Loucy (cell line): ENCODE data around the gene CLCNKB.
A peak's percentile ranks its signal among the peaks of the same experiment; 100 is the strongest.

Source experiments
- H2AFZ ChIP-seq: fragments of 200-600 bp; sonication (generic); 2 replicates; pipeline ENCODE4 v1.6.0; 2016; ENCODE audit warnings: antibody characterized with exemption, mild to moderate bottlenecking, low read length, moderate library complexity
- H3F3A ChIP-seq: fragments of 200-600 bp; 2 replicates; pipeline ENCODE4 v1.6.0; 2016; ENCODE audit warnings: antibody characterized with exemption, low read depth, mild to moderate bottlenecking
- H3K27me3 ChIP-seq: fragments of 200-600 bp; sonication (generic); 2 replicates; pipeline ENCODE4 v1.6.1; 2014; ENCODE audit warnings: low read length, mild to moderate bottlenecking; ENCODE audit not compliant: insufficient read depth, poor library complexity, severe bottlenecking
- H3K36me3 ChIP-seq: fragments of 200-600 bp; sonication (generic); 2 replicates; pipeline ENCODE4 v1.6.1; 2016; ENCODE audit warnings: low read length; ENCODE audit not compliant: insufficient read depth
- H3K4me1 ChIP-seq: fragments of 200-600 bp; sonication (generic); 2 replicates; pipeline ENCODE4 v1.5.1; 2014; ENCODE audit warnings: low read length, mild to moderate bottlenecking; ENCODE audit not compliant: insufficient read depth, poor library complexity, severe bottlenecking
- H3K4me2 ChIP-seq: fragments of 200-600 bp; sonication (generic); 2 replicates; pipeline ENCODE4 v1.6.0; 2014; ENCODE audit warnings: antibody characterized with exemption, low read length, low read depth, mild to moderate bottlenecking; ENCODE audit not compliant: poor library complexity, severe bottlenecking
- H3K4me3 ChIP-seq: fragments of 200-600 bp; sonication (generic); 2 replicates; pipeline ENCODE4 v1.5.1; 2014; ENCODE audit warnings: low read length, mild to moderate bottlenecking, mixed read lengths; ENCODE audit not compliant: poor library complexity, severe bottlenecking
- H3K79me2 ChIP-seq: fragments of 200-600 bp; sonication (generic); 2 replicates; pipeline ENCODE4 v1.6.1; 2014; ENCODE audit warnings: low read length; ENCODE audit not compliant: insufficient read depth
- H3K9ac ChIP-seq: fragments of 200-600 bp; sonication (generic); 2 replicates; pipeline ENCODE4 v1.6.0; 2014; ENCODE audit warnings: mild to moderate bottlenecking, low read depth, low read length, moderate library complexity; ENCODE audit not compliant: poor library complexity, severe bottlenecking
- H3K9me2 ChIP-seq: fragments of 200-600 bp; sonication (generic); replicated peaks from 2 replicates; pipeline ENCODE4 v1.6.1; 2016; ENCODE audit warnings: low read depth, low read length, mixed read lengths
- H3K9me3 ChIP-seq: fragments of 200-600 bp; sonication (generic); 2 replicates; pipeline ENCODE4 v1.6.1; 2014; ENCODE audit warnings: mild to moderate bottlenecking, antibody characterized with exemption, low read length, low read depth; ENCODE audit not compliant: insufficient read depth
- H4K20me1 ChIP-seq: fragments of 200-600 bp; sonication (generic); 2 replicates; pipeline ENCODE4 v1.6.0; 2014; ENCODE audit warnings: antibody characterized with exemption, low read length, mild to moderate bottlenecking; ENCODE audit not compliant: insufficient read depth, poor library complexity, severe bottlenecking
- EZH2phosphoT487 ChIP-seq: fragments of 200-600 bp; IDR thresholded peaks from 2 replicates; pipeline ENCODE4 v1.6.1; 2018; ENCODE audit warnings: antibody characterized with exemption, mild to moderate bottlenecking, moderate library complexity, borderline replicate concordance
- TF ChIP-seq, protein P1 (sequence below): fragments of 200-600 bp; sonication (generic); conservative IDR thresholded peaks from 2 replicates; pipeline ENCODE4 v1.5.1; 2014; ENCODE audit warnings: mild to moderate bottlenecking, antibody characterized with exemption, low read length

The CLCNKB gene

DNA sequence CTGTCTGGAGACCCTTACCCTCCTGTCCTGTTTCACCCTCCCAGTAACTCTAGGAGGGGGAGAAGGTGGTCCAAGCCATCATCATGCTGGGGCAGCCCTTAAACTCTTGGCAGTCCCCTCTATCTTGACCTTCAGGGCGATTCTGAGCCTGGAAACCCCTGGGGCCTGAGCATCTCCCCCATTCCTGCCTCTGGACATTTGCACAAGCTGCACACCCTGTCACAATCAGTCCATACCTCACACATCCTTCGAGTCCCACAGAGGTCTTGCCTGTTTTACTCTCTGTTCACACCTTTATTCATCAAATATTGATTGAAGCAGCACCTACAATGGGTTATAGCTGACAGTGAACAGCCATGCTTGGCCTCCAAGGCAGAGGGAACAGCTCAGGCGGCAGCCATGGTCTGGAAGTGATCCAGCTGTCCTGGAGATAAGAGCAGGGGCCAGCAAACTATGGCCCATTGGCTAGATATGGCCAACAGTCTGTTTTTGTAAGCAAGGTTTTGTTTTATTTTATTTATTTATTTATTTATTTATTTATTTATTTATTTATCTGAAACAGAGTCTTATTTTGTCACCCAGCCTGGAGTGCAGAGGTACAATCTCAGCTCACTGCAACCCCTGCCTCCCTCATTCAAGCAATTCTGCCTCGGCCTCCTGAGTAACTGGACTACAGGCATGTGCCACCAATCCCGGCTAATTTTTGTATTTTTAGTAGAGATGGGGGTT lies 37.0 kb downstream of the CLCNKB start:
- Histone ChIP-seq H2AFZ (no peak overlapping the region), H4K20me1 (no peaks in the 10 kb centered on the region), H3K4me2 (no peak overlapping the region), H3K4me3 (no peak overlapping the region), H3K79me2 (no peaks in the 10 kb centered on the region), H3K27me3 (no peaks in the 10 kb centered on the region), H3K9me2 (no peaks in the 10 kb centered on the region), H3K9ac (no peak overlapping the region), H3K4me1 (peaks cover 5% of the 10 kb centered on the region), H3F3A (no peaks in the 10 kb centered on the region), H3K36me3 (no peaks in the 10 kb centered on the region), H3K9me3 (no peaks in the 10 kb centered on the region)
- no peak for TF ChIP-seq EZH2phosphoT487
- TF ChIP-seq, protein P1, sequence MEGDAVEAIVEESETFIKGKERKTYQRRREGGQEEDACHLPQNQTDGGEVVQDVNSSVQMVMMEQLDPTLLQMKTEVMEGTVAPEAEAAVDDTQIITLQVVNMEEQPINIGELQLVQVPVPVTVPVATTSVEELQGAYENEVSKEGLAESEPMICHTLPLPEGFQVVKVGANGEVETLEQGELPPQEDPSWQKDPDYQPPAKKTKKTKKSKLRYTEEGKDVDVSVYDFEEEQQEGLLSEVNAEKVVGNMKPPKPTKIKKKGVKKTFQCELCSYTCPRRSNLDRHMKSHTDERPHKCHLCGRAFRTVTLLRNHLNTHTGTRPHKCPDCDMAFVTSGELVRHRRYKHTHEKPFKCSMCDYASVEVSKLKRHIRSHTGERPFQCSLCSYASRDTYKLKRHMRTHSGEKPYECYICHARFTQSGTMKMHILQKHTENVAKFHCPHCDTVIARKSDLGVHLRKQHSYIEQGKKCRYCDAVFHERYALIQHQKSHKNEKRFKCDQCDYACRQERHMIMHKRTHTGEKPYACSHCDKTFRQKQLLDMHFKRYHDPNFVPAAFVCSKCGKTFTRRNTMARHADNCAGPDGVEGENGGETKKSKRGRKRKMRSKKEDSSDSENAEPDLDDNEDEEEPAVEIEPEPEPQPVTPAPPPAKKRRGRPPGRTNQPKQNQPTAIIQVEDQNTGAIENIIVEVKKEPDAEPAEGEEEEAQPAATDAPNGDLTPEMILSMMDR, result no peak

GRCh38 chr1:16081636-16082035 lies 38.1 kb downstream of the CLCNKB start:
- H3K27me3 ChIP-seq, result no peaks in the 10 kb centered on the region
- H3K79me2 ChIP-seq, result no peaks in the 10 kb centered on the region
- H3K4me3 ChIP-seq, result no peak overlapping the region
- H3K4me1 ChIP-seq, result peaks cover 5% of the 10 kb centered on the region
- no peak overlapping the region for H2AFZ ChIP-seq
- H3K9me2 ChIP-seq, result no peaks in the 10 kb centered on the region
- H3K9ac ChIP-seq, result no peak overlapping the region
- TF ChIP-seq, protein P1, result no peak
- no peak for TF ChIP-seq EZH2phosphoT487
- no peaks in the 10 kb centered on the region for H3K9me3 ChIP-seq
- H3K36me3 ChIP-seq, result no peaks in the 10 kb centered on the region
- H4K20me1 ChIP-seq, result no peaks in the 10 kb centered on the region
- H3K4me2 ChIP-seq, result no peak overlapping the region
- H3F3A ChIP-seq, result no peaks in the 10 kb centered on the region

DNA sequence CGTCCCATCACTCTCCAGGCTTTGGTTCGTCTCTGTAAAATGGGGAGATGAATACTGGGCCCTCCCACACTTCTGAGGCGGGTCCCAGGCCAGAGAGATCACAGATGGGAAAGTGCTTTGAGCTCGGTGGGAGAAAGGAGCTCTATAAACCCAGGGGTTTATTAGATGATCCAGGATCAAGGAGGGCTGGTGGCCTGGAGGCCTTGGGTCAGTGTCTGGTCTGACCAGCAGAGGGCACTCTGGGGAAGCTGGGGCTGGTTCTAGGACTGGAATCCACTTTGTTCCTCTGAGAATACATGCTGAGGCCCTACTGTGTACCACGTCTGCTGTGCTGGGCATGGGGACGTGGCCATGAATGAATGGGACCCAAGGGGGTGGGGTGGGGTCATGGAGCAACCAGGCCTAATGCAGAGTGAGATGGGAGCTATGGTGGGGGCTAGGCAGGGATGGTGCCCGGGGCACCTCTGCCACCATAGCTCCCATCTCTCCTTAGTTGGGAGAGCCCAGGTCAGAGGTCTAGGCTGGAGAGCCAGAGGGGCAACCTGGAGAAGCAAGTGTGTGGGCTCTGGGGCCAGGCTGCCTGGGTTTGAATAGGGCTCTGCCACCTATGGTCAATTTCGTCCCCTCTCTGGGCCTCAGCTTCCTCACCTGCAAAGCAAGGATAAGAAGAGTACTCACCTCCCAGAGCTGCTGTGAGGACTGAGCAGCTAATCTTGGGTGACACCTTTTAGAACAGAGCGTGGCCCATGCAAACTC lies 38.9 kb downstream of the CLCNKB start:
- Histone ChIP-seq H2AFZ (no peak overlapping the region), H3K9me2 (no peaks in the 10 kb centered on the region), H3K79me2 (no peaks in the 10 kb centered on the region), H3K4me2 (no peak overlapping the region), H3K9ac (no peak overlapping the region), H3K9me3 (no peaks in the 10 kb centered on the region), H3K4me1 (peaks cover 5% of the 10 kb centered on the region), H3K4me3 (no peak overlapping the region), H3K27me3 (no peaks in the 10 kb centered on the region), H4K20me1 (no peaks in the 10 kb centered on the region), H3F3A (no peaks in the 10 kb centered on the region), H3K36me3 (no peaks in the 10 kb centered on the region)
- TF ChIP-seq, protein P1, result peak; percentile 94
- no peak for TF ChIP-seq EZH2phosphoT487
